OCI-LY7 (cell line): ENCODE results near the gene DSE. TPM values are rescaled to one million over a fixed set of nuclear protein-coding genes. Genes with fewer than 3 reads are reported as not detected.
A peak's percentile ranks its signal among the peaks of the same experiment; 100 is the strongest.

ENCODE experiments used
- BruUV-seq: library from RNA; stranded (reverse); fragments of 400-500 nt; replicated peaks from 2 replicates; lab custom pipeline; 2021; lab: Mats Ljungman, UMichigan
- CTCF ChIA-PET: fragments of 300-600 bp; sonication (Branson Sonifier 250); formaldehyde crosslinking; loops from one replicate; lab custom pipeline; 2022; ENCODE audit warnings: antibody characterized with exemption; ENCODE audit not compliant: unreplicated experiment; lab: Charles Lee
- POLR2A ChIA-PET: fragments of 300-600 bp; sonication (Branson Sonifier 250); formaldehyde crosslinking; loops from one replicate; lab custom pipeline; 2022; ENCODE audit warnings: antibody characterized with exemption; lab: Charles Lee
- DNase-seq: peaks from one replicate; pipeline ENCODE4 v3.0.0-alpha.2; 2015; ENCODE audit warnings: low spot score
- H2AFZ ChIP-seq: fragments of 200-600 bp; sonication (generic), shearing (Covaris generic); 2 replicates; pipeline ENCODE4 v1.6.1; 2014; ENCODE audit warnings: mild to moderate bottlenecking, antibody characterized with exemption, low read length, moderate library complexity
- H3K27ac ChIP-seq: fragments of 200-600 bp; sonication (generic); 2 replicates; pipeline ENCODE4 v1.5.1; 2014; ENCODE audit warnings: mixed run types, low read depth, mild to moderate bottlenecking, moderate library complexity, low read length, inconsistent platforms; ENCODE audit not compliant: poor library complexity, severe bottlenecking
- H3K36me3 ChIP-seq: fragments of 200-600 bp; sonication (generic); 2 replicates; pipeline ENCODE4 v1.6.1; 2014; ENCODE audit warnings: mild to moderate bottlenecking, antibody characterized with exemption, low read length, moderate library complexity, mixed read lengths; ENCODE audit not compliant: insufficient read depth
- H3K4me1 ChIP-seq: fragments of 200-600 bp; sonication (generic); 2 replicates; pipeline ENCODE4 v1.5.1; 2014; ENCODE audit warnings: mild to moderate bottlenecking, low read length; ENCODE audit not compliant: insufficient read depth, poor library complexity, severe bottlenecking
- H3K4me2 ChIP-seq: fragments of 200-600 bp; sonication (generic); 2 replicates; pipeline ENCODE4 v1.6.1; 2014; ENCODE audit warnings: mild to moderate bottlenecking, low read length
- H3K4me3 ChIP-seq: fragments of 200-600 bp; sonication (generic); 2 replicates; pipeline ENCODE4 v1.5.1; 2014; ENCODE audit warnings: mild to moderate bottlenecking, low read depth, low read length; ENCODE audit not compliant: poor library complexity, severe bottlenecking
- H3K79me2 ChIP-seq: fragments of 200-600 bp; sonication (generic); 2 replicates; pipeline ENCODE4 v1.6.1; 2016; ENCODE audit warnings: low read depth, mild to moderate bottlenecking, low read length, moderate library complexity, mixed read lengths; ENCODE audit not compliant: insufficient read depth
- H3K9me2 ChIP-seq: fragments of 200-600 bp; sonication (generic); 2 replicates; pipeline ENCODE4 v1.6.1; 2016; ENCODE audit warnings: mild to moderate bottlenecking, low read length, mixed read lengths; ENCODE audit not compliant: insufficient read depth
- H3K9me3 ChIP-seq: fragments of 200-600 bp; sonication (generic); 2 replicates; pipeline ENCODE4 v1.6.1; 2014; ENCODE audit warnings: mild to moderate bottlenecking, mixed run types, low read length, mixed read lengths
- H4K20me1 ChIP-seq: fragments of 200-600 bp; sonication (generic); 2 replicates; pipeline ENCODE4 v1.6.1; 2014; ENCODE audit warnings: mild to moderate bottlenecking, antibody characterized with exemption, low read length, moderate library complexity, mixed read lengths; ENCODE audit not compliant: insufficient read depth
- EZH2phosphoT487 ChIP-seq: fragments of 200-600 bp; sonication (generic); IDR thresholded peaks from 2 replicates; pipeline ENCODE4 v1.6.1; 2018; ENCODE audit warnings: low read depth, borderline replicate concordance, mild to moderate bottlenecking, mixed run types, antibody characterized with exemption, low read length, moderate library complexity, mixed read lengths
- intact Hi-C: fragments of 100-400 bp; cut with micrococcal nuclease; formaldehyde crosslinking; loops from one replicate; pipeline ENCODE4 v1.10.0; 2022; ENCODE audit not compliant: unreplicated experiment
- total RNA-seq, 2 experiments: library from RNA; depleted of rRNA in 1 of 2; stranded (reverse); fragments of >200 nt in 1 of 2; shearing (Covaris generic) in 1 of 2; gene quantifications; 2 replicates each; pipeline ENCODE4 v1.2.3, GENCODE V29; 2014 to 2022
- TF ChIP-seq, protein P1 (sequence below): fragments of 200-600 bp; sonication (generic); conservative IDR thresholded peaks from 2 replicates; pipeline ENCODE4 v1.5.1; 2014; ENCODE audit warnings: mild to moderate bottlenecking, antibody characterized with exemption, low read length, moderate library complexity, mixed read lengths

DSE gene
- total RNA-seq, 2 experiments from 2014 or later: 3.9 to 7.6 TPM

DNA sequence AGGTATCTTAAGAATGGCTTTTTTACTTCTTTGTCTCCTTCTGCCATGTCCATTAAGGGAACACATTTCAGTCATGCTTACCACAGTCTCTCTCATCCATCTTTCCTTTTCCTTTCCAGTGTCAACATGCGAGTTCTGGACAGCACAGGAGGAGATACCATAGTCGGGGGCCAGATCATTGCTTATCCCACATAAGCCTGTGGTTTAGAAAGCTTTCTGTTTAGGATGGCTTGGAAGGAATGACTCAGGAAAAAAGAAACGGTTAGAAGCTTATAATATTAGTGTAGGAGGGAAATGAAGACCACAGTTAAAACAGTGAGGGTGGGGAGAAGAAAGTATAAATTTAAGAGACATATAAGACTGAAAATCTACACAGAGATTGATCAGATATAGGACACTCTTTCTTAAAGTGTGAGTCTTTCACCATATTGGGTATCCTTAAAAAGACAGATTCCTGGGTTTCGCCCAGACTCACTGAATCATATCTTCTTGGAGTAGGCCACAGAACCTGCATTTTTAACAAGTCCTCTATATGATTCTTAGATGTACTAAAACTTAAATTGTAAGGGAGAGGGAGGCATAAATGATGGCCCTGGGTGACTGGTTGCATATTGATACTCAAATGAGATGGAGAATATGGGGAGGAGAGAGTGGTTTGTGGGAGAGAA lies 36.1 kb downstream of the DSE start:
- H3K4me2 ChIP-seq: peak overlapping the region; percentile 70
- CTCF ChIA-PET: no interaction called here

DNA sequence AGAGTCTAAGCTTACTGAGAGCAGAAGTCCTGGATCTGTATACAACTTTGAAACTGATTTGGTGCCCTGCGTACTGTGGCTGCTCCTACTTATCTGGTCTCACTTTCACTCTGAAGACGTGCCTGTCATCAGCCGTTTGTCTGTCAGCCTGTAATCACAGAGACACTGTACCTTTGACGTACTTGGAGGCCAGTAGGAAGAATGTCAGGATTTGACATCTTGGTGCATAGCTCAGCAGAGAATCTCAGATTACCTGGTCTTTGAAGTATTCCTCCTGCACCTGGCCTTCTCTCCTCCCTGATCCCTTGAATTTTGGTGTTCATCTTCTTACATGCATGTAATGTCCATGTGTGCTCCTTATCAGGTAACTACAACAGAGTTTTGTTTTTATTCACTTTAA lies 37.7 kb downstream of the DSE start:
- H3K4me2 ChIP-seq: no peak overlapping the region
- CTCF ChIA-PET: no interaction called here
- H3K36me3 ChIP-seq: no peaks in the 10 kb centered on the region
- no peaks in the 10 kb centered on the region for H3K79me2 ChIP-seq
- H3K4me1 ChIP-seq: peaks cover 63% of the 10 kb centered on the region
- no peak for DNase-seq
- no peak for TF ChIP-seq EZH2phosphoT487
- POLR2A ChIA-PET: interaction anchor here (0.7 to 1.7 kb wide), 4 partner anchors 15 to 163 kb away, joined by 3 to 6 read pairs (median 4); partner anchors contain the start of gene RWDD1
- H3K4me3 ChIP-seq: no peak overlapping the region
- intact Hi-C loops: loop anchor here (2.0 to 5.0 kb wide), 3 partner anchors 69 to 306 kb away; partner anchors contain the start of genes NT5DC1 and RWDD1
- no peak overlapping the region for H3K27ac ChIP-seq
- H3K9me2 ChIP-seq: no peaks in the 10 kb centered on the region
- no peaks in the 10 kb centered on the region for H3K9me3 ChIP-seq
- no peak overlapping the region for H2AFZ ChIP-seq
- no TSS peak for BruUV-seq
- no peaks in the 10 kb centered on the region for H4K20me1 ChIP-seq

More for the DNA sequence above, 36.1 kb downstream of the DSE start:
- peak overlapping the region; percentile 71; the same call in 1 of the 2 replicates for H2AFZ ChIP-seq
- H4K20me1 ChIP-seq: no peaks in the 10 kb centered on the region
- H3K9me2 ChIP-seq: no peaks in the 10 kb centered on the region
- H3K27ac ChIP-seq: peak overlapping the region; percentile 92
- no peaks in the 10 kb centered on the region for H3K9me3 ChIP-seq
- TF ChIP-seq, protein P1, sequence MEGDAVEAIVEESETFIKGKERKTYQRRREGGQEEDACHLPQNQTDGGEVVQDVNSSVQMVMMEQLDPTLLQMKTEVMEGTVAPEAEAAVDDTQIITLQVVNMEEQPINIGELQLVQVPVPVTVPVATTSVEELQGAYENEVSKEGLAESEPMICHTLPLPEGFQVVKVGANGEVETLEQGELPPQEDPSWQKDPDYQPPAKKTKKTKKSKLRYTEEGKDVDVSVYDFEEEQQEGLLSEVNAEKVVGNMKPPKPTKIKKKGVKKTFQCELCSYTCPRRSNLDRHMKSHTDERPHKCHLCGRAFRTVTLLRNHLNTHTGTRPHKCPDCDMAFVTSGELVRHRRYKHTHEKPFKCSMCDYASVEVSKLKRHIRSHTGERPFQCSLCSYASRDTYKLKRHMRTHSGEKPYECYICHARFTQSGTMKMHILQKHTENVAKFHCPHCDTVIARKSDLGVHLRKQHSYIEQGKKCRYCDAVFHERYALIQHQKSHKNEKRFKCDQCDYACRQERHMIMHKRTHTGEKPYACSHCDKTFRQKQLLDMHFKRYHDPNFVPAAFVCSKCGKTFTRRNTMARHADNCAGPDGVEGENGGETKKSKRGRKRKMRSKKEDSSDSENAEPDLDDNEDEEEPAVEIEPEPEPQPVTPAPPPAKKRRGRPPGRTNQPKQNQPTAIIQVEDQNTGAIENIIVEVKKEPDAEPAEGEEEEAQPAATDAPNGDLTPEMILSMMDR: no peak
- POLR2A ChIA-PET: interaction anchor here (0.6 to 1.6 kb wide), 5 partner anchors 9 to 165 kb away, joined by 3 to 6 read pairs (median 4); partner anchors contain the start of gene RWDD1
- H3K79me2 ChIP-seq: no peaks in the 10 kb centered on the region
- no TSS peak for BruUV-seq
- no peaks in the 10 kb centered on the region for H3K36me3 ChIP-seq
- intact Hi-C loops: loop anchor here (5.0 kb wide), 2 partner anchors 70 to 305 kb away; partner anchors contain the start of gene NT5DC1
- no peak overlapping the region for H3K4me3 ChIP-seq
- peaks cover 63% of the 10 kb centered on the region for H3K4me1 ChIP-seq
- no peak for DNase-seq

DNA sequence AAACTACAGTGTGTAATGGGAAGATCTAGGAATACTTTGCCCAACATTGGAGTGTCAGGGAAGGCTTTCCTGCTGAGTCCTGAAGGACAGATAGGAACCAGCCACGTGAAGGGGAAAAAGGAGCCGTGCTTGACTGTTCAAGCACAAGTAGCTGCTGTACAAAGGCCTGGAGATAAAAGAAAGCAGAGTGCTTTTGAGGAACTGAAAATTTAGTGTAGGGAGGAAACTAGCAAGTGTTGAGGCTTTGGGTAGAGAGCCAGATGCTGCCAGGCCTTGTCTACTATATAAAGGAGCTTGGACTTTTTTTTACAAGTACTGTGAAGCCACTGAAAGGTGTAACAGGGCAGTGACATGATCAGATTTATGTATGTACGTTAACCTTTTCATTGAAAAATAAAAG lies 39.0 kb downstream of the DSE start:
- DNase-seq: peak; percentile 92
- H3K9me2 ChIP-seq: no peaks in the 10 kb centered on the region
- POLR2A ChIA-PET: interaction anchor here (0.5 to 0.9 kb wide), 4 partner anchors 8 to 160 kb away, joined by 3 to 5 read pairs (median 3); no protein-coding TSS in a partner anchor
- H3K79me2 ChIP-seq: no peaks in the 10 kb centered on the region
- peaks cover 54% of the 10 kb centered on the region for H3K4me1 ChIP-seq
- H4K20me1 ChIP-seq: no peaks in the 10 kb centered on the region
- no peak overlapping the region for H2AFZ ChIP-seq
- H3K9me3 ChIP-seq: no peaks in the 10 kb centered on the region
- no peaks in the 10 kb centered on the region for H3K36me3 ChIP-seq
- CTCF ChIA-PET: no interaction called here
- H3K4me3 ChIP-seq: no peak overlapping the region
- H3K4me2 ChIP-seq: peak overlapping the region; percentile 36
- BruUV-seq: no TSS peak
- peak overlapping the region; percentile 51 for H3K27ac ChIP-seq
- TF ChIP-seq EZH2phosphoT487: no peak
- TF ChIP-seq, protein P1: no peak
- intact Hi-C loops: loop anchor here (2.0 to 10.0 kb wide), 4 partner anchors 68 to 307 kb away; partner anchors contain the start of genes NT5DC1, RWDD1 and ZUP1
